GM11168 (cell line): ENCODE data around the gene PREX1.
"Not testable (repeated sequence)": the region's sequence is repeated elsewhere in the genome, so short reads cannot be mapped to it uniquely, and the experiment has no call there.

ENCODE experiments used
- in situ Hi-C: fragments of 300-500 bp; cut with MboI; formaldehyde crosslinking; loops from one replicate; pipeline ENCODE4 v1.12.0; 2022; ENCODE audit warnings: low sequenced_read_pairs; ENCODE audit not compliant: unreplicated experiment

Gene PREX1

GRCh38 chr20:48600470-48600945, 227.3 kb downstream of the PREX1 start:
- in situ Hi-C loops = loop anchor here (25.0 kb wide), 1 partner anchor 813 kb away; the partner anchor contains the start of gene SULF2

GRCh38 chr20:48599748-48600469, 227.9 kb downstream of the PREX1 start:
- in situ Hi-C loops = loop anchor here (25.0 kb wide), 1 partner anchor 813 kb away; the partner anchor contains the start of gene SULF2

GRCh38 chr20:48599106-48599747, 228.6 kb downstream of the PREX1 start:
- in situ Hi-C loops = no loop called here

- in situ Hi-C loops = not testable (repeated sequence)
Observed at GRCh38 chr20:48598303-48598941, 229.4 kb downstream of the PREX1 start.

GRCh38 chr20:48597521-48598302, 230.1 kb downstream of the PREX1 start:
- in situ Hi-C loops = no loop called here

GRCh38 chr20:48596334-48596898, 231.4 kb downstream of the PREX1 start:
- in situ Hi-C loops = no loop called here

- in situ Hi-C loops = no loop called here
Observed at GRCh38 chr20:48595495-48596333, 232.1 kb downstream of the PREX1 start.

- in situ Hi-C loops = no loop called here
Observed at GRCh38 chr20:48594533-48594932, 233.3 kb downstream of the PREX1 start.

- in situ Hi-C loops = no loop called here
Observed at GRCh38 chr20:48592107-48592940, 235.5 kb downstream of the PREX1 start.

- in situ Hi-C loops = no loop called here
Observed at GRCh38 chr20:48586730-48587129, 241.1 kb downstream of the PREX1 start.

GRCh38 chr20:48585061-48585870, 242.5 kb downstream of the PREX1 start:
- in situ Hi-C loops = no loop called here

- in situ Hi-C loops = no loop called here
Observed at GRCh38 chr20:48584391-48585060, 243.3 kb downstream of the PREX1 start.

- in situ Hi-C loops = no loop called here
Observed at GRCh38 chr20:48583801-48584200, 244.0 kb downstream of the PREX1 start.

- in situ Hi-C loops = no loop called here
Observed at GRCh38 chr20:48583171-48583570, 244.6 kb downstream of the PREX1 start.

GRCh38 chr20:48582673-48582985, 245.2 kb downstream of the PREX1 start:
- in situ Hi-C loops = no loop called here

- in situ Hi-C loops = no loop called here
Observed at GRCh38 chr20:48581167-48581566, 246.6 kb downstream of the PREX1 start.
